Astrocyte (in vitro differentiated cells and primary cell): ENCODE data around the gene CA12.

Experiments used
- CTCF ChIP-seq: IDR thresholded peaks from 2 replicates; pipeline ENCODE4 v1.5.1; 2011; ENCODE audit warnings: low read depth, mild to moderate bottlenecking, inconsistent platforms, low read length, moderate library complexity; ENCODE audit not compliant: insufficient read depth
- EZH2 ChIP-seq: IDR thresholded peaks from 2 replicates; pipeline ENCODE4 v1.6.1; 2012; ENCODE audit warnings: mild to moderate bottlenecking, low read length, inconsistent platforms; ENCODE audit not compliant: insufficient read depth

- TF ChIP-seq CTCF (no peak), EZH2 (no peak)
Measured at GRCh38 chr15:63277038-63277892, 104.4 kb downstream of the CA12 start, which contains the start of gene APH1B.
